ENCODE data around the gene ZNF135.
A peak's percentile ranks its signal among the peaks of the same experiment; 100 is the strongest.

The ZNF135 gene

GRCh38 chr19:58091251-58091995 lies 32.3 kb downstream of the ZNF135 start:
- H3K9me3 ChIP-seq, result no peaks in the 10 kb centered on the region
- H3K4me3 ChIP-seq, result no peak overlapping the region
- H3K27me3 ChIP-seq (ENCODE audit: low read depth), result no peaks in the 10 kb centered on the region
- in situ Hi-C loops (cut with MboI; ENCODE audit: low sequenced_read_pairs), result no loop called here
- no peaks in the 10 kb centered on the region for H3K4me1 ChIP-seq
- DNase-seq (ENCODE audit: low spot score in 2 of 2), result no peak
- H3K36me3 ChIP-seq (replicated peaks), result no peaks in the 10 kb centered on the region

- in situ Hi-C loops (cut with MboI; ENCODE audit: low sequenced_read_pairs), result no loop called here
- Histone ChIP-seq H3K27me3 (ENCODE audit: low read depth) (no peaks in the 10 kb centered on the region), H3K36me3 (replicated peaks) (no peaks in the 10 kb centered on the region), H3K4me1 (no peaks in the 10 kb centered on the region), H3K9me3 (no peaks in the 10 kb centered on the region; the same call in 1 of the 2 replicates), H3K4me3 (no peak overlapping the region)
- DNase-seq (ENCODE audit: low spot score in 2 of 2), result no peak
Measured at GRCh38 chr19:58093071-58093470, 34.0 kb downstream of the ZNF135 start.

GRCh38 chr19:58095328-58095727 lies 36.2 kb downstream of the ZNF135 start:
- no peaks in the 10 kb centered on the region for H3K4me1 ChIP-seq
- H3K27me3 ChIP-seq (ENCODE audit: low read depth), result no peaks in the 10 kb centered on the region
- in situ Hi-C loops (cut with MboI; ENCODE audit: low sequenced_read_pairs), result no loop called here
- DNase-seq (ENCODE audit: low spot score in 2 of 2), result no peak
- no peaks in the 10 kb centered on the region for H3K36me3 ChIP-seq (replicated peaks)
- no peak overlapping the region for H3K4me3 ChIP-seq
- H3K9me3 ChIP-seq, result peaks cover 5% of the 10 kb centered on the region; the same call in 1 of the 2 replicates

- Histone ChIP-seq H3K9me3 (peaks cover 5% of the 10 kb centered on the region; the same call in 1 of the 2 replicates), H3K4me1 (no peaks in the 10 kb centered on the region), H3K36me3 (replicated peaks) (no peaks in the 10 kb centered on the region), H3K27me3 (ENCODE audit: low read depth) (no peaks in the 10 kb centered on the region), H3K4me3 (no peak overlapping the region)
- DNase-seq (ENCODE audit: low spot score in 2 of 2), result no peak
- in situ Hi-C loops (cut with MboI; ENCODE audit: low sequenced_read_pairs), result no loop called here
Measured at GRCh38 chr19:58096884-58097283, 37.8 kb downstream of the ZNF135 start.

- H3K4me1 ChIP-seq, result no peaks in the 10 kb centered on the region
- peaks cover 5% of the 10 kb centered on the region; the same call in 1 of the 2 replicates for H3K9me3 ChIP-seq
- no peaks in the 10 kb centered on the region for H3K36me3 ChIP-seq (replicated peaks)
- H3K27me3 ChIP-seq (ENCODE audit: low read depth), result no peaks in the 10 kb centered on the region
- no peak for DNase-seq (ENCODE audit: low spot score in 2 of 2)
- H3K4me3 ChIP-seq, result no peak overlapping the region
- in situ Hi-C loops (cut with MboI; ENCODE audit: low sequenced_read_pairs), result no loop called here
Measured at GRCh38 chr19:58097349-58097748, 38.3 kb downstream of the ZNF135 start.

- peak; percentile 82 to 90 for DNase-seq (ENCODE audit: low spot score in 2 of 2)
- Histone ChIP-seq H3K36me3 (replicated peaks) (no peaks in the 10 kb centered on the region), H3K4me3 (peak within 1 kb of the TSS; percentile 50), H3K27me3 (ENCODE audit: low read depth) (no peaks in the 10 kb centered on the region), H3K4me1 (no peaks in the 10 kb centered on the region), H3K9me3 (peaks cover 5% of the 10 kb centered on the region; the same call in 1 of the 2 replicates)
- in situ Hi-C loops (cut with MboI; ENCODE audit: low sequenced_read_pairs), result no loop called here
Measured at GRCh38 chr19:58097781-58098681, 38.9 kb downstream of the ZNF135 start, which contains the start of gene ZSCAN18. ZSCAN18 (minus strand) TSS chr19:58098231; CDS start chr19:58090267, 7,964 bp downstream.

- H3K36me3 ChIP-seq (replicated peaks), result no peaks in the 10 kb centered on the region
- in situ Hi-C loops (cut with MboI; ENCODE audit: low sequenced_read_pairs), result no loop called here
- DNase-seq (ENCODE audit: low spot score in 2 of 2), result no peak
- no peaks in the 10 kb centered on the region for H3K27me3 ChIP-seq (ENCODE audit: low read depth)
- peak overlapping the region; percentile 50 for H3K4me3 ChIP-seq
- H3K9me3 ChIP-seq, result peaks cover 5% of the 10 kb centered on the region; the same call in 1 of the 2 replicates
- H3K4me1 ChIP-seq, result no peaks in the 10 kb centered on the region
Measured at GRCh38 chr19:58098682-58098998, 39.6 kb downstream of the ZNF135 start.

- Histone ChIP-seq H3K4me3 (no peak overlapping the region), H3K36me3 (replicated peaks) (no peaks in the 10 kb centered on the region), H3K4me1 (no peaks in the 10 kb centered on the region), H3K9me3 (peaks cover 17% of the 10 kb centered on the region), H3K27me3 (ENCODE audit: low read depth) (no peaks in the 10 kb centered on the region)
- no peak for DNase-seq (ENCODE audit: low spot score in 2 of 2)
- in situ Hi-C loops (cut with MboI; ENCODE audit: low sequenced_read_pairs), result no loop called here
Measured at GRCh38 chr19:58107778-58108545, 48.9 kb downstream of the ZNF135 start.

GRCh38 chr19:58108546-58108817 lies 49.4 kb downstream of the ZNF135 start:
- in situ Hi-C loops (cut with MboI; ENCODE audit: low sequenced_read_pairs), result no loop called here
- Histone ChIP-seq H3K36me3 (replicated peaks) (no peaks in the 10 kb centered on the region), H3K27me3 (ENCODE audit: low read depth) (no peaks in the 10 kb centered on the region), H3K4me3 (no peak overlapping the region), H3K9me3 (peaks cover 17% of the 10 kb centered on the region), H3K4me1 (no peaks in the 10 kb centered on the region)
- DNase-seq (ENCODE audit: low spot score in 2 of 2), result no peak

- in situ Hi-C loops (cut with MboI; ENCODE audit: low sequenced_read_pairs), result no loop called here
- Histone ChIP-seq H3K4me3 (no peak overlapping the region), H3K27me3 (ENCODE audit: low read depth) (no peaks in the 10 kb centered on the region), H3K36me3 (replicated peaks) (no peaks in the 10 kb centered on the region), H3K9me3 (peaks cover 4% of the 10 kb centered on the region; the same call in 1 of the 2 replicates), H3K4me1 (no peaks in the 10 kb centered on the region)
- no peak for DNase-seq (ENCODE audit: low spot score in 2 of 2)
Measured at GRCh38 chr19:58117841-58118575, 58.9 kb downstream of the ZNF135 start.

- no peak overlapping the region for H3K4me3 ChIP-seq
- no peak for DNase-seq (ENCODE audit: low spot score in 2 of 2)
- no peaks in the 10 kb centered on the region for H3K36me3 ChIP-seq (replicated peaks)
- in situ Hi-C loops (cut with MboI; ENCODE audit: low sequenced_read_pairs), result no loop called here
- no peaks in the 10 kb centered on the region for H3K4me1 ChIP-seq
- no peaks in the 10 kb centered on the region for H3K27me3 ChIP-seq (ENCODE audit: low read depth)
- peaks cover 4% of the 10 kb centered on the region; the same call in 1 of the 2 replicates for H3K9me3 ChIP-seq
Measured at GRCh38 chr19:58118979-58119733, 60.1 kb downstream of the ZNF135 start.
